HG02884 (cell line): Measurements from ENCODE around the gene TMEM232.
"Not testable (repeated sequence)": the region's sequence is repeated elsewhere in the genome, so short reads cannot be mapped to it uniquely, and the experiment has no call there.

ENCODE experiments used
- ATAC-seq: cut with Tn5 transposase; IDR thresholded peaks from one replicate; pipeline ENCODE4 v1.9.1; 2021; ENCODE audit warnings: mild to moderate bottlenecking, moderate library complexity; ENCODE audit not compliant: unreplicated experiment

Gene TMEM232

GRCh38 chr5:110536120-110537115 lies 190.1 kb downstream of the TMEM232 start:
- ATAC-seq: no peak

GRCh38 chr5:110535146-110535545 lies 191.3 kb downstream of the TMEM232 start:
- ATAC-seq: not testable (repeated sequence)

GRCh38 chr5:110525762-110526161 lies 200.7 kb downstream of the TMEM232 start:
- ATAC-seq: no peak

GRCh38 chr5:110517396-110517795 lies 209.1 kb downstream of the TMEM232 start:
- ATAC-seq: no peak

- no peak for ATAC-seq
Measured at GRCh38 chr5:110514030-110514429, 212.4 kb downstream of the TMEM232 start.

GRCh38 chr5:110512266-110512665 lies 214.2 kb downstream of the TMEM232 start:
- ATAC-seq: no peak

GRCh38 chr5:110510146-110510545 lies 216.3 kb downstream of the TMEM232 start:
- ATAC-seq: no peak

- ATAC-seq: no peak
Measured at GRCh38 chr5:110507972-110508371, 218.5 kb downstream of the TMEM232 start.

- no peak for ATAC-seq
Measured at GRCh38 chr5:110506378-110506777, 220.1 kb downstream of the TMEM232 start.

GRCh38 chr5:110496276-110496675 lies 230.2 kb downstream of the TMEM232 start:
- ATAC-seq: no peak

- no peak for ATAC-seq
Measured at GRCh38 chr5:110492446-110492845, 234.0 kb downstream of the TMEM232 start.

- no peak for ATAC-seq
Measured at GRCh38 chr5:110478895-110479294, 247.6 kb downstream of the TMEM232 start.

- ATAC-seq: no peak
Measured at GRCh38 chr5:110477911-110478310, 248.6 kb downstream of the TMEM232 start.

- ATAC-seq: no peak
Measured at GRCh38 chr5:110476164-110476563, 250.3 kb downstream of the TMEM232 start.

- no peak for ATAC-seq
Measured at GRCh38 chr5:110475529-110475928, 250.9 kb downstream of the TMEM232 start.

- ATAC-seq: no peak
Measured at GRCh38 chr5:110469486-110469885, 257.0 kb downstream of the TMEM232 start.

- ATAC-seq: no peak
Measured at GRCh38 chr5:110463106-110463505, 263.4 kb downstream of the TMEM232 start.

- ATAC-seq: no peak
Measured at GRCh38 chr5:110460837-110461236, 265.6 kb downstream of the TMEM232 start.

- ATAC-seq: no peak
Measured at GRCh38 chr5:110458313-110458712, 268.2 kb downstream of the TMEM232 start.

GRCh38 chr5:110442856-110443255 lies 283.6 kb downstream of the TMEM232 start:
- no peak for ATAC-seq

GRCh38 chr5:110441035-110441434 lies 285.4 kb downstream of the TMEM232 start:
- peak; percentile 62 for ATAC-seq

- ATAC-seq: no peak
Measured at GRCh38 chr5:110440058-110440457, 286.4 kb downstream of the TMEM232 start.
